Measurements from ENCODE around the gene GDF7. TPM values are rescaled to one million over a fixed set of nuclear protein-coding genes. Genes with fewer than 3 reads are reported as not detected.
"Not testable (repeated sequence)": the region's sequence is repeated elsewhere in the genome, so short reads cannot be mapped to it uniquely, and the experiment has no call there.

Gene GDF7
- polyA plus RNA-seq, 4 donors: 1.8 to 4.9 (median 3.9) TPM

DNA sequence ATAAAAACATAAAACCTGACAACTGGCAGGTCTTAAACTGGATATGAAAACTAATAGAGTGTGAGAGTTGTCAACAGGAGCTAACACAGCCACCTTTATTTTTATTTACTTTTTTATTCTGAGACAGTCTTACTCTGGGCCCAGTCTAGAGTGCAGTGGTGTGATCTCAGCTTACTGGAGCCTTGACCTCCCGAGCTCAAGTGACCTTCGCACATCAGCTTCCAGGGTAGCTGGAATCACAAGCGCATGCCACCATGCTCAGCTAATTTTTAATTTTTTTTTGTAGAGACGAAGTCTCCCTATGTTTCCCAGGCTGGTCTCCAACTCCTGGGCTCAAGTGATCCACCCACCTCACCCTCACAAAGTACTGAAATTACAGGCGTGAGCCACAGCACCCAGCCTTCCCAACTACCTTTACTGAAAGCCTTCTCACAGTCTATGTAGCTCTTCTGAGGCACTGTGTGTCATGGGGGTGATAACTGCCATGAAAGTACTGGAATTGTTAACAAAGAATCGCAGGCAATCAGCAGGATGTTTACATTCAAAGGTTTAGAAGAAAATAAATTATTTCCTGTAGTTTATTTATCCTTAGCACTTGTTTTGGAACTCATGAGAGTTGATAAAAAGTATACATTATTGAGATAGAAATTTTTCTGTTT is 24.3 kb downstream of the GDF7 start:
- no peak for DNase-seq (ENCODE audit: low read depth in 4 of 4, low spot score in 3 of 4)

GRCh38 chr2:20692081-20692480 is 25.1 kb downstream of the GDF7 start:
- no peak for DNase-seq (ENCODE audit: low read depth in 4 of 4, low spot score in 3 of 4)

DNA sequence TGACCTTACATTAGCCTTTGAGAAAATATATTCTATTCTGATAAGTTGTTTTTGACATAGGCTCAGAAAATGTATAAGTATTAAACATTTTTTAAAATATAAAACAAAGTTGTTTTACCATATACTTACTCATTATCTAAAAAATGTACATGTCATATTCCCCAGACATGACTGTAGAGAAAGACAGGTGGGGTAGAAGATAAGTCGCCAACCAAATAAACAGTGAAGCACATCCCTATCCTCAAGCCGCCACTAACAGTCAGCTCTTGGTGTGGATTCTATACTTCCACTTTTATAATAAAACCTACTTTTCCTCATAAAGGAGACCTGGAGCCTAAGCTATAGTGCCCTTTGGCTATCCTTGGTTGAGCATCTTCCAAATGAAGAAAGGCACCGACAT is 26.4 kb downstream of the GDF7 start:
- DNase-seq (ENCODE audit: low read depth in 4 of 4, low spot score in 3 of 4): no peak

DNA sequence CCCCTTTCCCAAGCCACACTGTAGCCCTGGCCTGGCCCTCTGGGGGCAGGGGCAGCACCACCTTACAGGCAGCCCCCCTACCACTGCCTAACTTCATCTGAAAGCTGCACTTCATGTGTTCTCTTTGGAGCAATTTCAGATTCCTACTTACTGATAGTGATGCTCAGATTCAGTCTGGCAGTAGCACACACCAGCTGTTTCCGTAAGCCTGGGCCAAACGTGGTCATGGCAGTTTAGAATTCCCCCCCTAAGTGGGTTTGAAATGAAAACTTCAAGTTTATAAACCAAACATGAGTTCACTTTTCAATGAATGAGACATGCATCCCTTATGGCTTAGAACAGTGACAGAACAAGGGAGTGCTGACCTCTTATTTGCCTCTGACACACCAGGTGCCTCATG is 29.4 kb downstream of the GDF7 start:
- no peak for DNase-seq (ENCODE audit: low read depth in 4 of 4, low spot score in 3 of 4)

- no peak for DNase-seq (ENCODE audit: low read depth in 4 of 4, low spot score in 3 of 4)
Measured at GRCh38 chr2:20697322-20697934, 30.5 kb downstream of the GDF7 start.

GRCh38 chr2:20698916-20699613 is 32.1 kb downstream of the GDF7 start:
- no peak for DNase-seq (ENCODE audit: low read depth in 4 of 4, low spot score in 3 of 4)

- no peak for DNase-seq (ENCODE audit: low read depth in 4 of 4, low spot score in 3 of 4)
Measured at GRCh38 chr2:20702563-20702962, 35.6 kb downstream of the GDF7 start.

GRCh38 chr2:20704886-20705285 is 37.9 kb downstream of the GDF7 start:
- DNase-seq (ENCODE audit: low read depth in 4 of 4, low spot score in 3 of 4): no peak

DNA sequence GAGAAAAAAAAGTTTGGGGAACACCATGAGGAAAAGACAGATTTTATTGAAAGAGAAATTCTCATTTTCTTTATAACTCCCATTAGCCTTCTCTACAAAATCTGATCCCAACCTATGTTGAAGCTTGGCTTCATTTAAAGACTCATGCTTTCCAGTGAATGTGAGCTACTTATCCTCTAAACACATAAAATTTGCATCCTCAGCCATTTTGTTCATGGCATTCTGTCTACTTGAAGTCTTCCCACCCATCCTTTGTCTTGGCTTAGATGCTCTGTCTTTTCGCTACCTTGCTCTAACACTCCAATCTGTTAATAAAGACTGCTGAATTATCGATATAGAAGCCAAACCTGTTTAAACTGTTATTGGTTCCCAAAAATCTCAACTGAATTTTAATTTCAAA is 39.3 kb downstream of the GDF7 start:
- DNase-seq (ENCODE audit: low read depth in 4 of 4, low spot score in 3 of 4): no peak

- no peak for DNase-seq (ENCODE audit: low read depth in 4 of 4, low spot score in 3 of 4)
Measured at GRCh38 chr2:20706786-20707185, 39.8 kb downstream of the GDF7 start.

GRCh38 chr2:20707601-20708000 is 40.7 kb downstream of the GDF7 start:
- DNase-seq (ENCODE audit: low read depth in 4 of 4, low spot score in 3 of 4): no peak

DNA sequence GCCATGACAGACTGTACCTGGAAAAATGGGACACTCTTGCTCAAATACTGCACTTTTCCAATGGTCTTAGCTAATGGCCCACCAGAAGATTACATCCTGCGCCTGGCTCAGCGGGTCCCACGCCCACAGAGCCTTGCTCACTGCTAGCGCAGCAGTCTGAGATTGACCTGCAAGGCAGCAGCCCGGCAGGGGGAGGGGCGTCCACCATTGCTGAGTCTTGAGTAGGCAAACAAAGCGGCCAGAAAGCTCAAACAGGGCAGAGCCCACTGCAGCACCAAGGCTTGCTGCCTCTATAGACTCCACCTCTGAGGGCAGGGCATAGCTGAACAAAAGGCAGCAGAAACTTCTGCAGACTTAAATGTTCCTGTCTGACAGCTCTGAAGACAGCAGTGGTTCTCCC is 44.7 kb downstream of the GDF7 start:
- DNase-seq (ENCODE audit: low read depth in 4 of 4, low spot score in 3 of 4): not testable (repeated sequence)

GRCh38 chr2:20713585-20713984 is 46.6 kb downstream of the GDF7 start:
- DNase-seq (ENCODE audit: low read depth in 4 of 4, low spot score in 3 of 4): not testable (repeated sequence)

GRCh38 chr2:20714412-20714811 is 47.5 kb downstream of the GDF7 start:
- not testable (repeated sequence) for DNase-seq (ENCODE audit: low read depth in 4 of 4, low spot score in 3 of 4)

GRCh38 chr2:20716164-20716563 is 49.2 kb downstream of the GDF7 start:
- not testable (repeated sequence) for DNase-seq (ENCODE audit: low read depth in 4 of 4, low spot score in 3 of 4)

DNA sequence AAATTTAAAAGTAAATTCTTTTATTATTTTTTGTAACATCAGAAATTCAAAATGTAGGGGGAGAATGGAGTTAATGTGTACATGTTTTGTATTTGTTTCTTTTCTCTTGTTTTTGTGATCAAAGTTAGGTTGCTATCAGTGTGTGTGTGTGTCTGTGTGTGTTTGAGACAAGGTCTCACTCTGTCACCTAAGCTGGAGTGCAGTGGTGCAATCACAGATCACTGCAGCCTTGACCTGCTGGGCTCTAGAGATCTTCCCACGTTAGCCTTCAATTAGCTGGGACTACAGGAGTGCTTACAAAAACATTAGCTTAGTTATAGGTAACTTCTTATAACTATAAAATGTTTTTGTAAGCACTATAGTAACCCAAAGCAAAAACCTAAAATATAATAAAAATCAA is 50.7 kb downstream of the GDF7 start:
- DNase-seq (ENCODE audit: low read depth in 4 of 4, low spot score in 3 of 4): no peak

- DNase-seq (ENCODE audit: low read depth in 4 of 4, low spot score in 3 of 4): no peak
Measured at GRCh38 chr2:20722592-20723240, 55.8 kb downstream of the GDF7 start.

DNA sequence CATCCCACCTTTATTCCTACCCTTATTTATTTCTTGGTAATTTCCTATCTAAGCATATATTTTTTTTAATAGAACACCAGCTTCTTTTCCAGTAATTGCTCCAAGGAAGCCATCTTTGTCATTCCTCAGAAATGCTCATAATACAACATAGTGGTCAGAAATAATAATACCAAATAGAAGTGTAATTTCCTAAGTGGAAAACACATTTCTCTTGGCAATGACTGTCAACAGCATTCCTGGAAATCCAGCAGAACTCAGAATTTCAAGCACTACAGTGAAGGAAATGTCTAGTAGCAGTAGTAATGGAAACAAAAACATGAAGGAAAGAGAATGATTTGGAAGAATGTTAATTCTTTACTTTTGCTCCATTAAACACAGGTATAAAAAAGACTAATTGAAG is 56.6 kb downstream of the GDF7 start:
- DNase-seq (ENCODE audit: low read depth in 4 of 4, low spot score in 3 of 4): no peak

- no peak for DNase-seq (ENCODE audit: low read depth in 4 of 4, low spot score in 3 of 4)
Measured at GRCh38 chr2:20724500-20725053, 57.6 kb downstream of the GDF7 start.

DNA sequence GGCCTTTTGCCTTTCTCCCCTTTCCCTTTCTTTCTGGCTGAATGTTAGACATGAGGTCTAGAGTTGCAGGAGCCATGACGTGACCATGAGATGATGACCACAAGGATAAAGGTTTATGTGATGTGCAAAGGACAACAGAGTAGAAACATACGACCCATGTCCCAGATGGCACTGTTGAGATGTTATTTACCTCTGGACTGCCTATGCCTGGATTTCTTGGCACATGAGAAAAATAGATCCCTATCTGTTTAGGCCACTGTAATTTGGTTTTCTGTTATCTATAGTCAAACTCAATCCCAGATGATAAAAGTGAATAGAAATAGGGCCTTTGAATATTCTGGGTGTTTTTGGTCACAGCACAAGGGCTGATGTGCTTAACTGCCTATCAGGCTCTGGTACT is 58.8 kb downstream of the GDF7 start:
- DNase-seq (ENCODE audit: low read depth in 4 of 4, low spot score in 3 of 4): no peak

DNA sequence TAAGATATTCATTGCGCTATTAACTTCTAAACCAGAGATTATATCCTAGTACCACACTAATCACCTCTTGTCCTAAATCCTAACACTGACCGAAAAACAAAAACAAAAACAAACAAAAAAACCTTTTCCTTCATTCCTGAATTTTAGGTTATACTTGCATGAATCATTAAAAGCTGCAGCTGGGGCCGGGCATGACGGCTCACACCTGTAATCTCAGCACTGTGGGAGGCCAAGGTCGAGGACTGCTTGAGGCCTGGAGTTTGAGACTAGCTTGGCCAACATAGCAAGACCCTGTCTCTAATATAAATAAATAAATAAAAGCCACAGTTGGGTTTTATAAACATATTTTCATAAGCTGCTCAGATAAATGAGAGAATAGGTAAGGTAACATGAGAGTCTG is 60.0 kb downstream of the GDF7 start:
- DNase-seq (ENCODE audit: low read depth in 4 of 4, low spot score in 3 of 4): no peak

Data from left renal pelvis (tissue), 4 donors.